Prostate gland (tissue), 2 donors: Measurements from ENCODE around the gene DRG2.

ENCODE experiments used
- POLR2A ChIP-seq: fragments of 450-650 bp; IDR thresholded peaks from one replicate; pipeline ENCODE4 v1.6.1; 2016; ENCODE audit warnings: antibody characterized with exemption, mild to moderate bottlenecking
- TF ChIP-seq, protein P1 (sequence below), 4 experiments: fragments of 200-600 bp in 2 of 4; fragments of 450-650 bp in 2 of 4; sonication (generic) in 2 of 4; IDR thresholded peaks; 1 replicate in 3 of 4; 2 replicates in 1 of 4; pipeline ENCODE4 v1.5.1; 2016 to 2019; ENCODE audit warnings: antibody characterized with exemption in 4 of 4, mild to moderate bottlenecking in 2 of 4, moderate library complexity in 2 of 4

- TF ChIP-seq, protein P1, sequence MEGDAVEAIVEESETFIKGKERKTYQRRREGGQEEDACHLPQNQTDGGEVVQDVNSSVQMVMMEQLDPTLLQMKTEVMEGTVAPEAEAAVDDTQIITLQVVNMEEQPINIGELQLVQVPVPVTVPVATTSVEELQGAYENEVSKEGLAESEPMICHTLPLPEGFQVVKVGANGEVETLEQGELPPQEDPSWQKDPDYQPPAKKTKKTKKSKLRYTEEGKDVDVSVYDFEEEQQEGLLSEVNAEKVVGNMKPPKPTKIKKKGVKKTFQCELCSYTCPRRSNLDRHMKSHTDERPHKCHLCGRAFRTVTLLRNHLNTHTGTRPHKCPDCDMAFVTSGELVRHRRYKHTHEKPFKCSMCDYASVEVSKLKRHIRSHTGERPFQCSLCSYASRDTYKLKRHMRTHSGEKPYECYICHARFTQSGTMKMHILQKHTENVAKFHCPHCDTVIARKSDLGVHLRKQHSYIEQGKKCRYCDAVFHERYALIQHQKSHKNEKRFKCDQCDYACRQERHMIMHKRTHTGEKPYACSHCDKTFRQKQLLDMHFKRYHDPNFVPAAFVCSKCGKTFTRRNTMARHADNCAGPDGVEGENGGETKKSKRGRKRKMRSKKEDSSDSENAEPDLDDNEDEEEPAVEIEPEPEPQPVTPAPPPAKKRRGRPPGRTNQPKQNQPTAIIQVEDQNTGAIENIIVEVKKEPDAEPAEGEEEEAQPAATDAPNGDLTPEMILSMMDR (IDR thresholded peaks at IDR 0.05): no peak
- TF ChIP-seq POLR2A: no peak
Measured at GRCh38 chr17:18144261-18144660, 56.5 kb downstream of the DRG2 start.
